Neutrophil (primary cell): ENCODE data around the gene ITGA7.

ENCODE experiments used
- H3K27ac ChIP-seq: fragments of 200-600 bp; sonication (generic); 2 replicates; pipeline ENCODE4 v1.5.1; 2016; ENCODE audit warnings: mild to moderate bottlenecking, moderate library complexity
- H3K27me3 ChIP-seq: fragments of 200-600 bp; sonication (generic); 2 replicates; pipeline ENCODE4 v1.6.0; 2016; ENCODE audit warnings: mild to moderate bottlenecking
- H3K36me3 ChIP-seq: fragments of 200-600 bp; sonication (generic); 2 replicates; pipeline ENCODE4 v1.5.1; 2017
- H3K4me1 ChIP-seq, 2 experiments: fragments of 200-600 bp in 1 of 2; sonication (generic) in 1 of 2; 1 replicate in 1 of 2; 2 replicates in 1 of 2; pipeline versions ENCODE4 v1.5.1 to v1.6.1; 2013 to 2016; ENCODE audit warnings: low read depth in 1 of 2, low read length in 1 of 2, mild to moderate bottlenecking in 1 of 2, moderate library complexity in 1 of 2; ENCODE audit not compliant: control insufficient read depth in 1 of 2, insufficient read depth in 1 of 2
- H3K4me3 ChIP-seq, 2 experiments: fragments of 200-600 bp in 1 of 2; sonication (generic) in 1 of 2; 1 replicate in 1 of 2; 2 replicates in 1 of 2; pipeline ENCODE4 v1.5.1; 2013 to 2016; ENCODE audit warnings: low read depth in 1 of 2, low read length in 1 of 2, mild to moderate bottlenecking in 1 of 2, moderate library complexity in 1 of 2
- H3K9me3 ChIP-seq: fragments of 200-600 bp; sonication (generic); 2 replicates; pipeline ENCODE4 v1.5.1; 2016
- TF ChIP-seq, protein P1 (sequence below): fragments of 200-600 bp; sonication (generic); IDR thresholded peaks from 2 replicates; pipeline ENCODE4 v1.5.1; 2016; ENCODE audit warnings: antibody characterized with exemption

Gene ITGA7

GRCh38 chr12:55664826-55665225 is 42.9 kb downstream of the ITGA7 start:
- no peak overlapping the region for H3K27ac ChIP-seq
- TF ChIP-seq, protein P1, sequence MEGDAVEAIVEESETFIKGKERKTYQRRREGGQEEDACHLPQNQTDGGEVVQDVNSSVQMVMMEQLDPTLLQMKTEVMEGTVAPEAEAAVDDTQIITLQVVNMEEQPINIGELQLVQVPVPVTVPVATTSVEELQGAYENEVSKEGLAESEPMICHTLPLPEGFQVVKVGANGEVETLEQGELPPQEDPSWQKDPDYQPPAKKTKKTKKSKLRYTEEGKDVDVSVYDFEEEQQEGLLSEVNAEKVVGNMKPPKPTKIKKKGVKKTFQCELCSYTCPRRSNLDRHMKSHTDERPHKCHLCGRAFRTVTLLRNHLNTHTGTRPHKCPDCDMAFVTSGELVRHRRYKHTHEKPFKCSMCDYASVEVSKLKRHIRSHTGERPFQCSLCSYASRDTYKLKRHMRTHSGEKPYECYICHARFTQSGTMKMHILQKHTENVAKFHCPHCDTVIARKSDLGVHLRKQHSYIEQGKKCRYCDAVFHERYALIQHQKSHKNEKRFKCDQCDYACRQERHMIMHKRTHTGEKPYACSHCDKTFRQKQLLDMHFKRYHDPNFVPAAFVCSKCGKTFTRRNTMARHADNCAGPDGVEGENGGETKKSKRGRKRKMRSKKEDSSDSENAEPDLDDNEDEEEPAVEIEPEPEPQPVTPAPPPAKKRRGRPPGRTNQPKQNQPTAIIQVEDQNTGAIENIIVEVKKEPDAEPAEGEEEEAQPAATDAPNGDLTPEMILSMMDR: no peak
- no peaks in the 10 kb centered on the region for H3K36me3 ChIP-seq

GRCh38 chr12:55663391-55663790 is 44.3 kb downstream of the ITGA7 start:
- H3K36me3 ChIP-seq: no peaks in the 10 kb centered on the region
- H3K9me3 ChIP-seq: no peaks in the 10 kb centered on the region
- no peak overlapping the region for H3K27ac ChIP-seq
- no peaks in the 10 kb centered on the region for H3K4me1 ChIP-seq
- H3K27me3 ChIP-seq: no peaks in the 10 kb centered on the region
- TF ChIP-seq, protein P1: no peak
- H3K4me3 ChIP-seq: no peak overlapping the region

More at GRCh38 chr12:55664826-55665225, 42.9 kb downstream of the ITGA7 start:
- H3K9me3 ChIP-seq: no peaks in the 10 kb centered on the region
- no peak overlapping the region for H3K4me3 ChIP-seq
- H3K27me3 ChIP-seq: no peaks in the 10 kb centered on the region
- H3K4me1 ChIP-seq: no peaks in the 10 kb centered on the region

DNA sequence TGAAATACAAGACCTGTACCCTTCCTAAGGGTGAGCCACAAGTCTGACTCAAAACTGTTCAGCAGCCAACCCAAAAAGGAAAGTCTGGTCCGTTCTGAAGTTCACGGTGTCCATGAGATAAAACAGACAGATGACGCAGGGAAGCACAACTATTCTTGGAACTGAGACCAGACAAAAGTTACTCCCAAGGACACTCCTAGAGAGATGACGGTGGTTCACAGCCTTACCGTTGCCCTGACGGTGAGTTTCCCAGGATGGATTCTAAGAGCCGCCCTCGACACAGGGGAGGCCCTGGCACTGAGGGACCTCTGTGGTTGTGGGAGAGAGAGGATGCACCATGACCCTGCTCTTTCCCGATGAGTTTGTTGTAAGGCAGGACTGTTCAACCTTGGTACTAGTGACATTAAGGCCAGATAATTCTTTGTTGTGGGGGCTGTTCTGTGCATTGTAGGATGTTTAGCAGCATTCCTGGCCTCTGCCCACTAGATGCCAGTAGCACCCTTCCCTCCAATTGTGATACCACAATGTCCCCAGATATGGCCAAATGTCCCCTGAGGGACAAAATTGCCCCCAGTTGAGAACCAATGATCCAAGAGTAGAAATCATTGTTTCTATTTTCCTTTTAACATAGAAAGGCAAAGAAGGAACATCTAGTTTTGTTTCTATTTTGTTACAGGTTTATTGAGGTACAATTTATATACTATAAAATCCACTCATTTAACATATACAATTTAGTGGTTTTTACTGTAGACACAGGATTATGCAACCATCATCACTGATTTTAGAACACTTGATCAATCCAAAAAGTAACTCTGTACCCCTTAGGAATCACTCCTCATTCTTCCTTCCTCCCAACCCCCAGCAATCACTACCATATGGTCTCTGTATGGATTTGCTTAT is 48.0 kb downstream of the ITGA7 start:
- H3K27ac ChIP-seq: no peak overlapping the region
- no peaks in the 10 kb centered on the region for H3K27me3 ChIP-seq
- no peaks in the 10 kb centered on the region for H3K9me3 ChIP-seq
- peaks cover 7 to 11% of the 10 kb centered on the region in 2 experiments for H3K4me1 ChIP-seq
- no peak overlapping the region for H3K4me3 ChIP-seq
- TF ChIP-seq, protein P1: no peak
- no peaks in the 10 kb centered on the region for H3K36me3 ChIP-seq

DNA sequence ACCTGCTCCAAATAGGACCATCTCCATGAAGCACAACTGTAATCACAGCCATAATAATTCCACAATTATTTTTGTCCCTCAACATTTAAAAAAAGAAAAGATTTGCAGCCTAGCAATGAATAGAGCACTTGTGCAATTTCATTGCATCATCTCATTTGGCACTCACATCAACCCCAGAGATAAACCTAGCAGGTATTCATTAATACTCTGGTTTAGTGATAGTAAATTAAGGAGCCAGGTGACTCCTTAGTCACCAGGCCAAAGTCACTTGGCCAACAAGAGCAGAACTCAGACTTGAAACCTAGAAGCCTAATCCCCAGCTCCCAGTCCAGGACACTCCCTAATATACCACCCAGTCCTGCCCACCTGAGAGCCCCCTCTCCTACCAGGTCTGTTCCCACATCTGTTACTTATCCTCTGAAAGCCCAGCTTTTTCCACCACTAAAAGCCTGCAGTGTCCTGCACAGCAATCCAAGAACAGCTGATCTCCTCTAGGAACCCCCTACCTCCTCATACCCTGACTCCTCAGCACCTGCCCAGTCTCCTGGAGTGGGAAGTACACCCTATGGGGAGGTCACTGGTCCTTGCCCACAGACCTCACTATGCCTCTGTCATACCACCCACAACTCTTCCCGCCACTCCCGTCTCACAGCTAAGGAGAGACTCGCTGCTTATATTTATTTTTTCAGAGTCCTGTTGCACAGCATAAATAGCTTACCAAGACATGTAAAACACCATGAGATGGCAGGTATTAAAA is 48.9 kb downstream of the ITGA7 start:
- H3K9me3 ChIP-seq: no peaks in the 10 kb centered on the region
- H3K4me1 ChIP-seq: peaks cover 7 to 11% of the 10 kb centered on the region in 2 experiments
- H3K36me3 ChIP-seq: no peaks in the 10 kb centered on the region
- H3K27ac ChIP-seq: no peak overlapping the region
- no peak overlapping the region for H3K4me3 ChIP-seq
- TF ChIP-seq, protein P1: no peak
- H3K27me3 ChIP-seq: no peaks in the 10 kb centered on the region

- H3K4me3 ChIP-seq: no peak overlapping the region
- H3K27ac ChIP-seq: no peak overlapping the region
- no peaks in the 10 kb centered on the region for H3K36me3 ChIP-seq
- TF ChIP-seq, protein P1: no peak
- peaks cover 7 to 11% of the 10 kb centered on the region in 2 experiments for H3K4me1 ChIP-seq
- no peaks in the 10 kb centered on the region for H3K27me3 ChIP-seq
- no peaks in the 10 kb centered on the region for H3K9me3 ChIP-seq
Observed at GRCh38 chr12:55658212-55658611, 49.5 kb downstream of the ITGA7 start.
